ENCODE results near the gene MCF2. TPM values are rescaled to one million over a fixed set of nuclear protein-coding genes. Genes with fewer than 3 reads are reported as not detected.

MCF2 gene
- total RNA-seq, 2 experiments from 2014 or later = 0.32 to 0.55 TPM

Other genes with a start within 250 kb of the MCF2 start
- gene F9, start 177.4 kb downstream of the MCF2 start, total RNA-seq = not detected
- 10 to 100 TPM; 11.8 TPM for gene ATP11C, start 224.9 kb upstream of the MCF2 start, total RNA-seq

Measured in activated CD8-positive, alpha-beta T cell treated with anti-CD3 and anti-CD28 coated beads, Interleukin-2, amount 10 ng/mL, durations not matched to agents 7 days and 5 days (primary cell).